ENCODE data around the gene SUMO4. TPM values are rescaled to one million over a fixed set of nuclear protein-coding genes. Genes with fewer than 3 reads are reported as not detected.

Gene SUMO4
- total and polyA plus RNA-seq, 2 of the 8 experiments (the other 6 are each of a cell fraction or from before 2014, with no cell fraction given), result 0.09 to 1.3 TPM

GRCh38 chr6:149445573-149445972 lies 45.5 kb downstream of the SUMO4 start:
- POLR2A ChIA-PET (ENCODE audit: partially characterized antibody), result no interaction called here
- Histone ChIP-seq H3K27ac (ENCODE audit: low read depth, low read length) (no peak overlapping the region), H3K4me1 (replicated peaks in 1 of 4; ENCODE audit: control insufficient read depth in 3 of 4, insufficient read depth in 4 of 4, low read length in 3 of 4) (peaks cover 0 to under 1% (median 0%) of the 10 kb centered on the region in 4 experiments; a peak in 2 of 7 replicates), H3K79me1 (ENCODE audit: low read depth, low read length) (no peaks in the 10 kb centered on the region), H3K56ac (replicated peaks; ENCODE audit: insufficient read length, low read depth, low read length) (no peak overlapping the region), H3K23me2 (ENCODE audit: low read depth, low read length) (peaks cover 2% of the 10 kb centered on the region; the same call in 1 of the 2 replicates), H3K4me2 (ENCODE audit: insufficient read depth in 1 of 2, low read depth in 2 of 2, low read length in 2 of 2) (no peak overlapping the region), H3K4me3 (ENCODE audit: extremely low read depth in 1 of 4, insufficient read depth in 2 of 4, low read depth in 3 of 4, low read length in 4 of 4) (no peak overlapping the region), H2AK5ac (ENCODE audit: low read depth, low read length) (no peak overlapping the region), H3K18ac (ENCODE audit: extremely low read depth, low read length) (no peak overlapping the region), H3K36me3 (ENCODE audit: control insufficient read depth in 2 of 4, insufficient read depth in 4 of 4, low read length in 3 of 4) (no peaks in the 10 kb centered on the region), H2BK5ac (ENCODE audit: low read depth, low read length) (no peak overlapping the region), H4K91ac (replicated peaks; ENCODE audit: insufficient read length, low read length) (no peak overlapping the region), H3K79me2 (ENCODE audit: control insufficient read depth in 1 of 2, insufficient read depth in 2 of 2, low read length in 2 of 2) (no peaks in the 10 kb centered on the region), H3K27me3 (replicated peaks in 1 of 4; ENCODE audit: control insufficient read depth in 3 of 4, extremely low read depth in 1 of 4, insufficient read depth in 3 of 4, low read length in 3 of 4) (peaks cover 3 to 9% (median 9%) of the 10 kb centered on the region in 4 experiments), H3K9me3 (ENCODE audit: insufficient read depth in 2 of 2, low read depth in 1 of 2, low read length in 1 of 2) (no peaks in the 10 kb centered on the region; a peak in 2 of 4 replicates), H2BK120ac (replicated peaks; ENCODE audit: low read depth, low read length) (no peak overlapping the region), H3K23ac (ENCODE audit: insufficient read length) (no peak overlapping the region), H3K9ac (replicated peaks in 1 of 4; ENCODE audit: extremely low read depth in 1 of 4, low read depth in 3 of 4, low read length in 3 of 4) (no peak overlapping the region), H4K20me1 (replicated peaks in 1 of 2; ENCODE audit: control insufficient read depth in 1 of 2, insufficient read depth in 2 of 2, low read length in 2 of 2) (no peaks in the 10 kb centered on the region), H2AFZ (ENCODE audit: low read length) (no peak overlapping the region), H2BK20ac (ENCODE audit: low read length) (no peak overlapping the region), H2BK12ac (ENCODE audit: low read depth, low read length) (no peak overlapping the region), H4K8ac (ENCODE audit: extremely low read depth, insufficient read depth, low read length) (no peak overlapping the region), H3K4ac (replicated peaks; ENCODE audit: insufficient read length, low read depth, low read length) (no peak overlapping the region), H3K14ac (ENCODE audit: insufficient read length) (no peak overlapping the region), H4K5ac (ENCODE audit: insufficient read length, low read depth, low read length) (no peak overlapping the region), H2BK15ac (ENCODE audit: low read length) (no peak overlapping the region)
- WGBS, 2 experiments (ENCODE audit: extremely low coverage in 1 of 2, insufficient coverage in 1 of 2, insufficient read length in 1 of 2, insufficient replicate concordance in 2 of 2, low coverage in 1 of 2, low lambda C conversion rate in 2 of 2, missing lambda C conversion rate in 1 of 2), result 79% methylated on average over 7 of the region's 7 CpGs; no CpG with 5 or more reads in 1 of the 2 experiments
- TF ChIP-seq E2F6 (IDR thresholded peaks at IDR 0.05) (no peak), USF2 (IDR thresholded peaks at IDR 0.05; ENCODE audit: low read length) (peak; percentile 22; the same call in 1 of the 2 replicates), KDM4A (IDR thresholded peaks at IDR 0.05; ENCODE audit: low read depth, low read length, severe bottlenecking) (no peak)
- DNase-seq (ENCODE audit: low read depth in 1 of 2, low spot score in 2 of 2) (no peak), FAIRE-seq (no peak)
- CTCF ChIA-PET (ENCODE audit: partially characterized antibody), result interaction anchor here (0.6 to 3.1 kb wide), 5 partner anchors 13 to 411 kb away, joined by 3 to 16 read pairs (median 6); no protein-coding TSS in a partner anchor

All from H1 (cell line).